Measurements from ENCODE around the gene MAGOH.

Gene MAGOH

GRCh38 chr1:53276153-53276901 is 38.0 kb upstream of the MAGOH start:
- DNase-seq, result no peak
- TF ChIP-seq GATA1 (IDR thresholded peaks at IDR 0.05; ENCODE audit: low read depth, low read length) (no peak), POLR2A (IDR thresholded peaks at IDR 0.05; ENCODE audit: low read length) (no peak)

- no peak for TF ChIP-seq GATA1 (IDR thresholded peaks at IDR 0.05; ENCODE audit: low read depth, low read length)
- no peak for TF ChIP-seq POLR2A (IDR thresholded peaks at IDR 0.05; ENCODE audit: low read length)
- DNase-seq, result no peak
Observed at GRCh38 chr1:53275566-53275965, 37.2 kb upstream of the MAGOH start.

- no peak for TF ChIP-seq GATA1 (IDR thresholded peaks at IDR 0.05; ENCODE audit: low read depth, low read length)
- no peak for TF ChIP-seq POLR2A (IDR thresholded peaks at IDR 0.05; ENCODE audit: low read length)
- no peak for DNase-seq
Observed at GRCh38 chr1:53274541-53275185, 36.3 kb upstream of the MAGOH start.

- TF ChIP-seq POLR2A (IDR thresholded peaks at IDR 0.05; ENCODE audit: low read length) (no peak), GATA1 (IDR thresholded peaks at IDR 0.05; ENCODE audit: low read depth, low read length) (no peak)
- DNase-seq, result no peak
Observed at GRCh38 chr1:53274026-53274425, 35.7 kb upstream of the MAGOH start.

- no peak for DNase-seq
- TF ChIP-seq GATA1 (IDR thresholded peaks at IDR 0.05; ENCODE audit: low read depth, low read length) (no peak), POLR2A (IDR thresholded peaks at IDR 0.05; ENCODE audit: low read length) (no peak)
Observed at GRCh38 chr1:53273526-53273925, 35.2 kb upstream of the MAGOH start.

- TF ChIP-seq GATA1 (IDR thresholded peaks at IDR 0.05; ENCODE audit: low read depth, low read length) (no peak), POLR2A (IDR thresholded peaks at IDR 0.05; ENCODE audit: low read length) (no peak)
- DNase-seq, result no peak
Observed at GRCh38 chr1:53272349-53272748, 34.0 kb upstream of the MAGOH start.

GRCh38 chr1:53271446-53272090 is 33.2 kb upstream of the MAGOH start:
- TF ChIP-seq GATA1 (IDR thresholded peaks at IDR 0.05; ENCODE audit: low read depth, low read length) (no peak), POLR2A (IDR thresholded peaks at IDR 0.05; ENCODE audit: low read length) (no peak)
- DNase-seq, result no peak

GRCh38 chr1:53270873-53271272 is 32.6 kb upstream of the MAGOH start:
- TF ChIP-seq GATA1 (IDR thresholded peaks at IDR 0.05; ENCODE audit: low read depth, low read length) (no peak), POLR2A (IDR thresholded peaks at IDR 0.05; ENCODE audit: low read length) (no peak)
- DNase-seq, result no peak

- no peak for DNase-seq
- no peak for TF ChIP-seq GATA1 (IDR thresholded peaks at IDR 0.05; ENCODE audit: low read depth, low read length)
- TF ChIP-seq POLR2A (IDR thresholded peaks at IDR 0.05; ENCODE audit: low read length), result no peak
Observed at GRCh38 chr1:53270107-53270506, 31.8 kb upstream of the MAGOH start.

- no peak for DNase-seq
- TF ChIP-seq GATA1 (IDR thresholded peaks at IDR 0.05; ENCODE audit: low read depth, low read length) (no peak), POLR2A (IDR thresholded peaks at IDR 0.05; ENCODE audit: low read length) (no peak)
Observed at GRCh38 chr1:53267761-53268160, 29.4 kb upstream of the MAGOH start.

- peak in 1 of 2 experiments; percentile 14 for DNase-seq
- TF ChIP-seq POLR2A (IDR thresholded peaks at IDR 0.05; ENCODE audit: low read length), result no peak
- no peak for TF ChIP-seq GATA1 (IDR thresholded peaks at IDR 0.05; ENCODE audit: low read depth, low read length)
Observed at GRCh38 chr1:53266038-53266437, 27.7 kb upstream of the MAGOH start.

- no peak for TF ChIP-seq POLR2A (IDR thresholded peaks at IDR 0.05; ENCODE audit: low read length)
- TF ChIP-seq GATA1 (IDR thresholded peaks at IDR 0.05; ENCODE audit: low read depth, low read length), result no peak
- DNase-seq, result no peak
Observed at GRCh38 chr1:53265581-53265980, 27.3 kb upstream of the MAGOH start.

GRCh38 chr1:53264048-53264447 is 25.7 kb upstream of the MAGOH start:
- DNase-seq, result no peak
- TF ChIP-seq POLR2A (IDR thresholded peaks at IDR 0.05; ENCODE audit: low read length) (no peak), GATA1 (IDR thresholded peaks at IDR 0.05; ENCODE audit: low read depth, low read length) (no peak)

- no peak for TF ChIP-seq POLR2A (IDR thresholded peaks at IDR 0.05; ENCODE audit: low read length)
- TF ChIP-seq GATA1 (IDR thresholded peaks at IDR 0.05; ENCODE audit: low read depth, low read length), result no peak
- no peak for DNase-seq
Observed at GRCh38 chr1:53262000-53262399, 23.7 kb upstream of the MAGOH start.

All from erythroblast (primary cell).